Measurements from ENCODE around the gene BTG3.
A peak's percentile ranks its signal among the peaks of the same experiment; 100 is the strongest.

BTG3 gene

DNA sequence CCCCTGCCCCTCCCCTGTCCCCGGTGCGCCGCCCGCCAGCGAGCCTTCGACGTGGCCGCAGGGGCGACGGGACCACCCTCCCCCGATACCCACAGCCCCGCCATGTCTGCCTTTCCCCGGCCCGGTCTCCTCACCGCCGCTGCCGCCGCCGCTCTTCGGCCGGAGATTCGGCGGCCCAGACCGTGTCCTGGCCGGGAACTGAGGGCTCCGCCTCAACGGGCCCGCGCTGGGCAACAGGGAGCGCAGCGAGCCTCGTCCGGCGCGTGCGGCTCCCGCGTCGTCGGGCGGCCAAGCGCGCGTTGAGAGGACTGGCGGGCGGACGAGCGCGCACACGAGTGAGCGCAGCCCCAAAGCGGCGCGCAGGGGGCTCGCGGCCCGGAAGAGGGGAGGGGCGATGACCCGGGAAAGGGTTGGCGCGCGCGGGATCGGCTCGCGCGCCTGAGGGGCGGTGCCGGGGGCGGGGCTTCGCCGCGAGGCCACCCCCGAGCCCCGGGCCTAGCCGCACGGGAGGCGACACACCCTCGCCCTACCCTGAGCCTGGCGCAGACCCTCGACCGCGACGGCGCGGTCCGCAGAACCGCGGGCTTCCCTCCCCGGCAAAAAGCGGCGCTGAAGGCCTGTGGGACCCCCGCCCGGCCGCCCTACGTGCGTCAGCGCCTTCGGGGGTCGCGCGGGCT lies at the start of gene BTG3:
BTG3 (minus strand) TSS at position 337 of the 677 bp plus-strand sequence. CDS start 3,757 bp downstream, outside the sequence.
- peak; percentile 8 for DNase-seq

DNA sequence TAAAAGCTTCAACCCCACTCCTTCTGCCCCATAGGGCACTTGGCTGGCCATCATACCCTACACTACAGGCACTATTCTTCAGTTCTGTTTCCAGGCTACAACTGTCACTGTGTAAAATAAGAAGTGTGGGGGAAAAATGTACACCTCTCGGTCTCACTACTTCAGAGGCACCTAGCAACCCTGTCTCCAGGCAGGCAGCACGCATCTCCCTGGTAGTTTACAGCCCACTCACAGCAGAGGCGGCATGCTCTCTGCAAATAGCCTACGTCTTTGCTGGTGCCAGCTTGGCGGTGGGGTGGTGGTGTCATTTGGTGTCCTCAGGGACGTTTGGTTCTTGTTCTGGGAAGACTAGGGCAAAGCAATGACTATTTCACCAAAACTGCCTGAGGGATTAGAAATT lies 48.2 kb upstream of the BTG3 start:
- no peak for DNase-seq

GRCh38 chr21:17660452-17660851 lies 47.8 kb upstream of the BTG3 start:
- no peak for DNase-seq

DNA sequence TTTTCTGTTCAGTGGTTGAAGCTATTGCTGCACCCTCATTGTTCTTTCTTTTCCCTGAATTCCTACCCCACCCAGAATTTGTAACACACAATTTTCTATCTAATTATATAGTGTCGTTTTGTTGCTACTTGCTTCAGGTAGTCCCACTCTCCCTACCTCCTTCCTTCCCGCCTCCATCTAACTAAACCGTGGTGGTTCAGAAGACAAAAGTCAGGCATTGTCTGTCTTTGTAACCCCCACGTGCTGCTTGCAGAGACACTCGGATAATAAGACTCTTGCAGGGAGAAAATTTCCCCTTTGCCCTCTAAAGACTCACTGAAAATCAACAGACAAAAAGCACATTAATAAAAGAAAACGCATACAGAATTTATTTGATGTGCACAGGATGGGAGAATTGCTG lies 46.2 kb upstream of the BTG3 start:
- DNase-seq: no peak

DNA sequence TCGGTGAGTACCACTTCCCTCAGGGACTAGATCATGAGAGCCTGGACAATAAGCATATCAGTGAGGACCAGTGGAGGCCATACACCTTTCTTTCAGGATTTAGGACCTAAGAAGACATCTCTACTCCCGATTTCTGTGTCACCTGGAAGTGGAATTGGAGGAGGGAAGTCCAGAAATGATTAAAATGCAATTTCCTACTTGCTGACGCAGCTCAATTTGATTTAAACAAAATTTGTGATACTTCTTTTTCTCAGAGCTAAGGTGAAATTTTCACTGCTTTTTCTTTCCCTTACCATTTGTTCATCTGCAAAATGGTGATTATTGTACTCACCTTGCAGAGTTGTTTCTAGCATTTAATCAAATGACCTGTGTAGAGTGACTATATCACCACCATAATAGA lies 38.8 kb upstream of the BTG3 start:
- no peak for DNase-seq

GRCh38 chr21:17650292-17650691 lies 37.6 kb upstream of the BTG3 start:
- no peak for DNase-seq

GRCh38 chr21:17646790-17647189 lies 34.1 kb upstream of the BTG3 start:
- no peak for DNase-seq

- DNase-seq: no peak
These were observed 31.5 kb upstream of the BTG3 start for GRCh38 chr21:17644186-17644585.

GRCh38 chr21:17640821-17641220 lies 28.1 kb upstream of the BTG3 start:
- DNase-seq: no peak

DNA sequence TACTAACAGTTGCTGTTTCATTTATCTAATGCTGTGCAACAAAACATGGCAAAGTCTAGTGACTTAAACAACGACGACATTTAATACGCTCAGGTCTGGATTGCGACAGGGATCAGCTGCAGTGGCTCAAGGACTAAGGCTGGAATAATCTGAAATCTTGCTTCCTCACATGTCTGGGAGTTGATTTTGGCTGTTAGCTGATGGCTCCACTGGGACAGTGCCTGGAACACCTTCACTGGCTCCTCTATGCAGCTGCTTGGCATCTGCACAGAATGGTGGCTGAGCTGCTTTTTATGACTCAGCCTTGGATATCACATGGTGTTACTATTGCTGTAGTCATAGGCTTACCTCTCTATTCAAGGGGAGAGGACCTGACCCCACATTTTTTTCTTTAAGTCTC lies 24.0 kb upstream of the BTG3 start:
- DNase-seq: no peak

DNA sequence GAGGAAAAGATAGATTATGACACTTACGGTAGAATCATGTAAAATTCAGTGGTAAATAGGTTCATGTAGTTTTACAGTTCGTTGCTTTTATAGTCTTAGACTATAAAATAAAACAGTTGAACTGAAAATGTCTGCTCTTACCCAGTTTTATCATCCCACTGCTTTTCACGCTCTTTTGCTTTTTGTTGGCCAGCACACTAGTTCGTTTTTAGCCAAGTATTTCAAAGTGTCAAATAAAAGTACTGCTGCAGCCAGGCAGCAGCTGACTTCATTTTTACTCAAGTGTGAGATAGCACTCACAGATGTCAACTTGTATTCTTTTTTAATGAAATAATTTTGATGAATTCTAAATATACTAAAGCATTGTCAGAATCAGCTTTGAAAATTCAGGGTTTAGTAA lies 18.5 kb upstream of the BTG3 start:
- DNase-seq: no peak

DNA sequence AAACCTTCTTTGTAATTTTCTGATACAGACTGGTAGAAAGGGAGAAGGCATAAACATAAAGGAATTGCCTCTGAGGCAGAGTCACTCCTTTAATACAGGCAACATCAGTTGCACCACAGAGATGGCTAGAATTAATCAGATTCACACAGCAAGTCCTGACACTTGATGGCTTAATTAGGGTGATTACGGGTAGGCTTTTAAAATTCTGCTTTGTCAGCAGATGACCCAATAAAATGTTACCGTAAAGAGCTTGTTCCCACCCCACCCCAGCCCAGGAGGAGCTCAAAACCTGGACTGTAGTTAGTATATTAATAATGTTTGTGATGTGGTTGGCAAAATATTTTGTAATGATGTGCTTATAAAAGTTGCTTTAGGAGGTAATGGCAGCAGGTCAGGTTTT lies 9.3 kb upstream of the BTG3 start:
- no peak for DNase-seq

DNA sequence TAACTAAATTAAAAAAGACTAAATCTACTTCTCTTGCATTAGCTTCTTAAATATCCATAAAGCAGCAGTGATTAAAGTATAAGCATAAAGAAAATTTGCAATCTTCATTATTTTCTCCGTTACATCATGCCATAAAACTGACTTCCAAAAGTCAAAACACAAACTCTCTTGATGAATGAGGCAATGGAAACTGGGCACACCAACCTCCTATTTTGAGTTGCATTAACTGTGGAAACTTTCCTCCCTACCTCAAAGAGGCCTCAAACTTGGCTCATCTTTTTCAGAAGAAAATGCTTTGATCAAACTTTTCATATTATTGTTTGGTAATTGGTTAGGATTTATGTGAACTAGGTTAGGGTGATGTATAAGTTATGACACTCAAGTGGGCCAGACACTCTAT lies 4.1 kb upstream of the BTG3 start:
- DNase-seq: no peak

- DNase-seq: no peak
These were observed 558 bp upstream of the BTG3 start for GRCh38 chr21:17613242-17613676.

DNA sequence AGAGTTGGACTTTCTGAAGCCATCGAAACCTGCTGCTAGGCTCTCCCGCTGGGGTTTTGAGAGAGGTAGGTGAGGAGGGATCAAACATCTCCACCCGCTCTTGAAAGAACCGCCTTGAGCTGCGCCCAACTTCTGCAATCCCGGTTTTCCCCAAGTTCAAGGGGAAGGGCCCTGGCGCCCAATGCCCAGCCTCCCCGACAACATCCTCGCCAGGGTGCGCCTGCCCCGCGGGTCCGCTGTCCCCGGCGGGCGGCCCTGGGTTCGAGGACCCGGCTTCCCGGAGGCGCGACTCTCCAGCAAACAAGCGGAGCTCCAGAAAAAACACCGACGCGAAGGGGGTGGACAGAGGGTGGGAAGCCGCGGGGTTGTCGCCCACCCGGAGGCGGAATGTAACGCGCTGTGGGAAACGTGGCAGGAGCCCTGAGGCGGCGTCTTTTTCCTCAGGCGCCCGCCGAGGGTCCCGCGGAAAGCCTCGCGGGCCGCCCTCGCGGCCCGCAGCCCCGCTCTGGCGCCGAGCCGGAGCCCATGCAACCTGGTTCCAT lies 607 bp downstream of the BTG3 start:
- no peak for DNase-seq

DNA sequence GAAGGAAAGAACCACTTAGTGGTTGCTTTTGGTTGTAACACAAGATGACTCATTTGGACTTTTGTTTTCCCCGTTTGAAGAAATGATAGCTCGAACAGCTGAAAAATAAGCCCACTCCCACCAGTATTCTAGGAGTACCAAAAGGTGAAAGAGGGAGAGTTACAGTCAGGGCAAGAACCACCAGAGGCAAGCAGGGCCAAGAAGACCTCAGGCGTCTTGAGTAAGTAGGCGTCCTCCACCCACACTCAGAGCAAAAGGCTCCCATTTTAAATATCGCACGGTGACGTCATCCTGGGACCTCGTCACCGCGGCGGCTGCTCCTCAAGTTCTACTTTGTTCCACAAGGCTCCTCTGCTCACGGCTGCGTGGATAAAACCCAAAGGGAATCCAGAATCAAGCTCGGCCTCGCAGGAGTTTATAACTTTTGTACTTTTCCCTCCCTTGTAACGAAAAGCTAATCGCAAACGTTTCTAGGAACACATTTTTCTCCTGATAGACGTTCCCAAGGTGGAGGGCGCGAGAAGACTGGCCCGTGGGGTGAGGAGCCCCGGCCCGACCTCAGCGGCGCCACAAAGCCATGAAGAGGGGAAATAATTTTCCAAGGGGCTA lies 1.2 kb downstream of the BTG3 start:
- peak; percentile 82 for DNase-seq

GRCh38 chr21:17610911-17611310 lies 1.8 kb downstream of the BTG3 start:
- no peak for DNase-seq

GRCh38 chr21:17609681-17610080 lies 3.0 kb downstream of the BTG3 start:
- no peak for DNase-seq

DNA sequence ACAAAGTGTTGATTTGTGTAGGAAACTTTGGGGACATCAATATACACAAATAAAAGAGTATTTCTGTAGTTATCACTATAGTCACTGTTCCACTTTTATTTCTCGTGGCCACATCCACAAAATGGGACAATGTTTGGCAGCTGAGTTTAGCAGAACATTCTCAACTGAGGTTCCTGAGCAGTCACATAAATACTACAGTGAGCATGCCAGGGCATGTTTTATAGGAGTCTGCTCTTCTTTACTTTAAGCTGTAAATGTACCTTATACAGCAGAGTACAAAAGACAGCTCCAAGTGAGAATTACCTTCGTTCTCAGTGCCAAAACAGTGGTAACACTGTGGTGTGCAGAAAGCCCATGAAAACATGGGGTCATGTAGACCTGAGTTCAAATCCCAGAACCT lies 5.0 kb downstream of the BTG3 start:
- DNase-seq: no peak

GRCh38 chr21:17602874-17603273 lies 9.8 kb downstream of the BTG3 start:
- DNase-seq: no peak

- no peak for DNase-seq
These were observed 14.3 kb downstream of the BTG3 start for GRCh38 chr21:17598437-17598836.

- DNase-seq: no peak
These were observed 15.0 kb downstream of the BTG3 start for GRCh38 chr21:17597680-17598079.

DNA sequence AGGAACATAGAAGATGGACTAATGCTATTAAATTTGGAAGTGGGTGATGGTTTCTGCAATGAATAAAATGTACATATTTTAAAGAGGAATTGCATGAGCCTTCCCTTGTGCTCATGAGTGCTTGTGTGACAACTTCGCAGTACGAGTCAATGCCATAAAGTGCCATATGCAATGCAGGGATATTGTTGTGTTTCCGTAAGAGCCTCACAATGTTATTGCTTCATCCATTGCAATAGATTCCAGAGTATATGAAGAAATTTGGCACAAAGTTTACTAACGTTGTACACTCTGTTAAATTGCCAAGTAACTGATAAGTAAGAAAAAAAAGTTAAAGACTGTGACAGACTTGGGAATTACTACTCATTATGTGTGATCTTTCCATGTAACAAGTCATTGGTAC lies 22.3 kb downstream of the BTG3 start:
- DNase-seq: no peak

DNA sequence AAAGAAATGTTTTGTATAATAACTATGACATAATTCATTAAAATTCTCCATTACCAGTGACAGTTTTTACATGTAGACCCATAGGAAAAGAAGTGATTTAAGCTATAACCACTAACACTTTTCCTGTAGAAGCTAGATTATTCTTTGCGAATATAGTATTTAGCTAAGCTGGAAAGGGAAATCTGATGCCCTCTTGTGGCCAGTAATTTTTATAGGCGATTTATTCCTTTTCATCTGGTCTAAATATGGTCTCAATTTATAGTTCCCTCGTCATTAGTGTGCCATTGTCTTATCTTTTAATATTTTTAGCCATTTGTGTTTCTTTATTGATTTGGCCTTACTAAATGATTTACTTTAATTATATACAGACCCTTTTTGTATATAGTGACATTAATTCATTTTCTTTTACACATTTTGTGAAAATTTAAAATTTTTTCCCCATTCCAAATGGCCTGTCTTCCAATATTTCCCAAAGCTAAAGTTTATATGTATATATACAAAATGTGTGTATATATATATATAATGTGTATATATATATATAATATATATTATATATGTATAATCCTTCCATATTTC lies 26.7 kb downstream of the BTG3 start:
- no peak for DNase-seq

All from SIG-M5 (cell line).